HG03139 (cell line): Measurements from ENCODE around the gene FOSL1.
A peak's percentile ranks its signal among the peaks of the same experiment; 100 is the strongest.

Experiments used
- ATAC-seq: cut with Tn5 transposase; IDR thresholded peaks from one replicate; pipeline ENCODE4 v1.9.1; 2021; ENCODE audit not compliant: unreplicated experiment

FOSL1 gene

GRCh38 chr11:65883058-65883761 lies 17.0 kb downstream of the FOSL1 start:
- no peak for ATAC-seq

GRCh38 chr11:65882120-65883057 lies 17.8 kb downstream of the FOSL1 start:
- no peak for ATAC-seq

- no peak for ATAC-seq
These were observed 19.3 kb downstream of the FOSL1 start for GRCh38 chr11:65880844-65881421.

GRCh38 chr11:65880027-65880426 lies 20.2 kb downstream of the FOSL1 start:
- ATAC-seq = no peak

GRCh38 chr11:65879617-65880016 lies 20.6 kb downstream of the FOSL1 start, which contains the start of gene CTSW:
Gene CTSW, plus strand, starts transcription at chr11:65879837. Its CDS starts 18 bp downstream, at chr11:65879855.
- ATAC-seq = no peak

GRCh38 chr11:65873318-65874156 lies 26.7 kb downstream of the FOSL1 start:
- peak; percentile 69 for ATAC-seq

GRCh38 chr11:65872586-65873317 lies 27.4 kb downstream of the FOSL1 start, which contains the start of gene EFEMP2:
Gene EFEMP2, minus strand, starts transcription at chr11:65872800. Its CDS starts 446 bp downstream, at chr11:65872354.
- ATAC-seq = no peak

- ATAC-seq = no peak
These were observed 28.2 kb downstream of the FOSL1 start for GRCh38 chr11:65871811-65872548.

- no peak for ATAC-seq
These were observed 29.2 kb downstream of the FOSL1 start for GRCh38 chr11:65870706-65871681.

- ATAC-seq = no peak
These were observed 29.9 kb downstream of the FOSL1 start for GRCh38 chr11:65870307-65870658.

- ATAC-seq = no peak
These were observed 30.4 kb downstream of the FOSL1 start for GRCh38 chr11:65869643-65870306.

- ATAC-seq = no peak
These were observed 31.3 kb downstream of the FOSL1 start for GRCh38 chr11:65868907-65869306.

- ATAC-seq = no peak
These were observed 32.0 kb downstream of the FOSL1 start for GRCh38 chr11:65868076-65868667.

- ATAC-seq = no peak
These were observed 32.7 kb downstream of the FOSL1 start for GRCh38 chr11:65867284-65868071.

GRCh38 chr11:65866509-65867283 lies 33.5 kb downstream of the FOSL1 start:
- ATAC-seq = no peak
